ENCODE results near the gene COL6A1. TPM values are rescaled to one million over a fixed set of nuclear protein-coding genes. Genes with fewer than 3 reads are reported as not detected.

The COL6A1 gene
- total RNA-seq, 1 experiment from 2014 or later, result 87.5 TPM

DNA sequence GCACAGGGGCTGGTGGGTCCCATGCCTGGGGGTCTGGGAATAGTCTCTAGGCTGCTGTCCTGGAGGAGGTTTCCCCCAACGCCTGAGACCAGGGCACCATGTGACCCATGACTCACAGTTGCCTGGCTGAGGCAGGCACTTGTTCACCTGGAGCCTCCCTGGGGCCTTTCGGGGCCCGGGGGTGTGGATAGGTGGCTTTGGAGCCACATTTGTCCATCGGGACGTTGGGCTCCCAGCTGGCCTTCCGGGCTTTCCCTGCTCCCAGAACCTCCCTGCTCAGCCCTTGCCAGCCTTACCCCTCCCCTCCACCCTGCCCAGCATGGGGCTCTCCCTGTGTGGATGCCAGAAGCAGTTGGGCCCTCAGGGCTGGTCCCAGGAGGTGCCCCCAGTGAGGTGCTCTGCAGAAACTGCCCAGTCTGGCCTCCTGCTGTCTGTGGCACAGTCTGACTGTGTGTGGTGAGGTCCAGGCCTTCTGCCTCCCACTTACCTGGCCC is 14.2 kb downstream of the COL6A1 start:
- CTCF ChIA-PET, result no interaction called here
- Histone ChIP-seq H3K27me3 (ENCODE audit: insufficient read depth, low read length) (no peaks in the 10 kb centered on the region), H3K36me3 (ENCODE audit: control insufficient read depth in 1 of 2, insufficient read depth in 2 of 2, low read length in 2 of 2) (no peaks in the 10 kb centered on the region), H3K9me3 (ENCODE audit: control insufficient read depth in 1 of 2, insufficient read depth in 1 of 2, low read depth in 1 of 2, low read length in 2 of 2) (no peaks in the 10 kb centered on the region), H2AFZ (ENCODE audit: low read depth, low read length, poor library complexity, severe bottlenecking) (no peak overlapping the region), H3K4me1 (ENCODE audit: control insufficient read depth in 1 of 2, insufficient read depth in 2 of 2, low read length in 2 of 2) (peaks cover 21 to 23% of the 10 kb centered on the region in 2 experiments), H3K4me3 (replicated peaks in 1 of 2; ENCODE audit: low read depth in 1 of 2, low read length in 2 of 2) (peak overlapping the region in 1 of 2 experiments; percentile 6; a peak in 1 of 4 replicates), H3K27ac (ENCODE audit: low read depth, low read length) (peak overlapping the region; percentile 78), H3K9me2 (ENCODE audit: insufficient read depth) (no peaks in the 10 kb centered on the region), H3K4me2 (ENCODE audit: low read length) (peak overlapping the region; percentile 61), H3K9ac (ENCODE audit: low read length) (peak overlapping the region; percentile 44), H3K79me2 (ENCODE audit: insufficient read depth, low read length) (no peaks in the 10 kb centered on the region), H4K20me1 (ENCODE audit: insufficient read depth) (no peaks in the 10 kb centered on the region)
- POLR2A ChIA-PET, result no interaction called here
- DNase-seq (ENCODE audit: low read depth, low spot score) (peak; percentile 16), ATAC-seq (peak; percentile 90)
- RAD21 ChIA-PET (ENCODE audit: low non-redundant PET in 1 of 2, low total read pairs in 2 of 2, uncharacterized antibody in 2 of 2, unreplicated experiment in 2 of 2), result no interaction called here
- no peak for TF ChIP-seq SRF (IDR thresholded peaks at IDR 0.05; ENCODE audit: low read depth)
- no peak for TF ChIP-seq FOSL1 (IDR thresholded peaks at IDR 0.05; ENCODE audit: low read depth)
- no peak for TF ChIP-seq TCF7L2 (IDR thresholded peaks at IDR 0.05; ENCODE audit: borderline replicate concordance, extremely low read depth, insufficient read depth, insufficient read length)
- TF ChIP-seq ATF3 (IDR thresholded peaks at IDR 0.05), result no peak
- no peak for TF ChIP-seq EGR1 (IDR thresholded peaks at IDR 0.05; ENCODE audit: low read depth)
- TF ChIP-seq YY1 (IDR thresholded peaks at IDR 0.05; ENCODE audit: extremely low read depth, insufficient replicate concordance, low read depth, low read length), result no peak
- TF ChIP-seq, protein P1, sequence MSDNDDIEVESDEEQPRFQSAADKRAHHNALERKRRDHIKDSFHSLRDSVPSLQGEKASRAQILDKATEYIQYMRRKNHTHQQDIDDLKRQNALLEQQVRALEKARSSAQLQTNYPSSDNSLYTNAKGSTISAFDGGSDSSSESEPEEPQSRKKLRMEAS (IDR thresholded peaks at IDR 0.05), result no peak
- TF ChIP-seq POLR2AphosphoS5 (IDR thresholded peaks at IDR 0.05; ENCODE audit: low read depth, low read length), result no peak
- no peak for TF ChIP-seq CEBPB (IDR thresholded peaks at IDR 0.05; ENCODE audit: low read depth)
- TF ChIP-seq CBX3 (IDR thresholded peaks at IDR 0.05; ENCODE audit: low read depth), result no peak
- TF ChIP-seq, protein P2, sequence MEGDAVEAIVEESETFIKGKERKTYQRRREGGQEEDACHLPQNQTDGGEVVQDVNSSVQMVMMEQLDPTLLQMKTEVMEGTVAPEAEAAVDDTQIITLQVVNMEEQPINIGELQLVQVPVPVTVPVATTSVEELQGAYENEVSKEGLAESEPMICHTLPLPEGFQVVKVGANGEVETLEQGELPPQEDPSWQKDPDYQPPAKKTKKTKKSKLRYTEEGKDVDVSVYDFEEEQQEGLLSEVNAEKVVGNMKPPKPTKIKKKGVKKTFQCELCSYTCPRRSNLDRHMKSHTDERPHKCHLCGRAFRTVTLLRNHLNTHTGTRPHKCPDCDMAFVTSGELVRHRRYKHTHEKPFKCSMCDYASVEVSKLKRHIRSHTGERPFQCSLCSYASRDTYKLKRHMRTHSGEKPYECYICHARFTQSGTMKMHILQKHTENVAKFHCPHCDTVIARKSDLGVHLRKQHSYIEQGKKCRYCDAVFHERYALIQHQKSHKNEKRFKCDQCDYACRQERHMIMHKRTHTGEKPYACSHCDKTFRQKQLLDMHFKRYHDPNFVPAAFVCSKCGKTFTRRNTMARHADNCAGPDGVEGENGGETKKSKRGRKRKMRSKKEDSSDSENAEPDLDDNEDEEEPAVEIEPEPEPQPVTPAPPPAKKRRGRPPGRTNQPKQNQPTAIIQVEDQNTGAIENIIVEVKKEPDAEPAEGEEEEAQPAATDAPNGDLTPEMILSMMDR (IDR thresholded peaks at IDR 0.05 in 2 of 3, conservative IDR thresholded peaks at IDR 0.05 in 1 of 3; ENCODE audit: borderline replicate concordance in 1 of 3, insufficient read depth in 1 of 3, low read depth in 2 of 3, low read length in 2 of 3), result no peak
- no peak for TF ChIP-seq ZFX (IDR thresholded peaks at IDR 0.05)
- no peak for TF ChIP-seq ZNF274 (IDR thresholded peaks at IDR 0.05; ENCODE audit: low read depth, low read length)
- no peak for TF ChIP-seq JUND (IDR thresholded peaks at IDR 0.05)
- no peak for TF ChIP-seq POLR2A (IDR thresholded peaks at IDR 0.05; ENCODE audit: borderline replicate concordance, extremely low read depth, insufficient read depth, insufficient read length)
- TF ChIP-seq SIN3A (IDR thresholded peaks at IDR 0.05; ENCODE audit: low read depth), result no peak
- no peak for TF ChIP-seq EZH2 (IDR thresholded peaks at IDR 0.05)
- TF ChIP-seq RAD21 (IDR thresholded peaks at IDR 0.05; ENCODE audit: low read depth), result no peak
- intact Hi-C loops (cut with micrococcal nuclease), result no loop called here
- no TSS peak for BruUV-seq (replicated peaks)
